ENCODE results near the gene ABL1.

Gene ABL1

DNA sequence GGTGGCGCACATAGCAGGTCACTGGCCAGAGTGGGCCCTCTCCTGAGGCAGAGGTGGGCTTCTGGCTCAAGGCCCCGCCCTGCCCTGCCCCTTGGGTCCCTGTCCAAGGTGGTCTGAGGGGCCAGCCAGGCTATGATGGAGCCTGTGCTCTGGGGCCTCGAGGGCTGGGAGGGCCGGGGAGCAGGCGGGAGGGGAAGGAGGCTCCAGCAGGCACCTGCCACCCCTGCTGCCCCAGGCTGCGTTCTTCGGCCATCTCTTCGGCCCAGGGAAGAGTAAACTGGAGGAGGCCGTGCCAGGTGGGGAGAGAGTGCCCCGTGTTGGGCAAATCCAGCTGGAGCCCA, 89.4 kb downstream of the ABL1 start:
- Histone ChIP-seq H3K9me3 (ENCODE audit: insufficient read depth, low read depth, low read length) (no peaks in the 10 kb centered on the region), H3K4me1 (ENCODE audit: insufficient read depth, low read length, poor library complexity, severe bottlenecking) (no peaks in the 10 kb centered on the region), H3K79me2 (ENCODE audit: insufficient read depth, low read length) (no peaks in the 10 kb centered on the region), H3K27me3 (ENCODE audit: insufficient read depth, low read length, poor library complexity, severe bottlenecking) (no peaks in the 10 kb centered on the region), H4K20me1 (ENCODE audit: insufficient read depth, low read length, poor library complexity, severe bottlenecking) (no peaks in the 10 kb centered on the region), H3K9me2 (replicated peaks; ENCODE audit: low read depth, low read length) (no peaks in the 10 kb centered on the region), H3K4me3 (ENCODE audit: low read length, poor library complexity, severe bottlenecking) (no peak overlapping the region), H3K4me2 (ENCODE audit: low read depth, low read length, poor library complexity, severe bottlenecking) (no peak overlapping the region), H3F3A (ENCODE audit: low read depth) (no peaks in the 10 kb centered on the region), H2AFZ (ENCODE audit: low read length) (no peak overlapping the region), H3K36me3 (ENCODE audit: insufficient read depth, low read length) (no peaks in the 10 kb centered on the region), H3K9ac (ENCODE audit: low read depth, low read length, poor library complexity, severe bottlenecking) (no peak overlapping the region)
- TF ChIP-seq EZH2phosphoT487 (IDR thresholded peaks at IDR 0.05; ENCODE audit: borderline replicate concordance), result no peak
- TF ChIP-seq, protein P1, sequence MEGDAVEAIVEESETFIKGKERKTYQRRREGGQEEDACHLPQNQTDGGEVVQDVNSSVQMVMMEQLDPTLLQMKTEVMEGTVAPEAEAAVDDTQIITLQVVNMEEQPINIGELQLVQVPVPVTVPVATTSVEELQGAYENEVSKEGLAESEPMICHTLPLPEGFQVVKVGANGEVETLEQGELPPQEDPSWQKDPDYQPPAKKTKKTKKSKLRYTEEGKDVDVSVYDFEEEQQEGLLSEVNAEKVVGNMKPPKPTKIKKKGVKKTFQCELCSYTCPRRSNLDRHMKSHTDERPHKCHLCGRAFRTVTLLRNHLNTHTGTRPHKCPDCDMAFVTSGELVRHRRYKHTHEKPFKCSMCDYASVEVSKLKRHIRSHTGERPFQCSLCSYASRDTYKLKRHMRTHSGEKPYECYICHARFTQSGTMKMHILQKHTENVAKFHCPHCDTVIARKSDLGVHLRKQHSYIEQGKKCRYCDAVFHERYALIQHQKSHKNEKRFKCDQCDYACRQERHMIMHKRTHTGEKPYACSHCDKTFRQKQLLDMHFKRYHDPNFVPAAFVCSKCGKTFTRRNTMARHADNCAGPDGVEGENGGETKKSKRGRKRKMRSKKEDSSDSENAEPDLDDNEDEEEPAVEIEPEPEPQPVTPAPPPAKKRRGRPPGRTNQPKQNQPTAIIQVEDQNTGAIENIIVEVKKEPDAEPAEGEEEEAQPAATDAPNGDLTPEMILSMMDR (conservative IDR thresholded peaks at IDR 0.05; ENCODE audit: low read length), result no peak

DNA sequence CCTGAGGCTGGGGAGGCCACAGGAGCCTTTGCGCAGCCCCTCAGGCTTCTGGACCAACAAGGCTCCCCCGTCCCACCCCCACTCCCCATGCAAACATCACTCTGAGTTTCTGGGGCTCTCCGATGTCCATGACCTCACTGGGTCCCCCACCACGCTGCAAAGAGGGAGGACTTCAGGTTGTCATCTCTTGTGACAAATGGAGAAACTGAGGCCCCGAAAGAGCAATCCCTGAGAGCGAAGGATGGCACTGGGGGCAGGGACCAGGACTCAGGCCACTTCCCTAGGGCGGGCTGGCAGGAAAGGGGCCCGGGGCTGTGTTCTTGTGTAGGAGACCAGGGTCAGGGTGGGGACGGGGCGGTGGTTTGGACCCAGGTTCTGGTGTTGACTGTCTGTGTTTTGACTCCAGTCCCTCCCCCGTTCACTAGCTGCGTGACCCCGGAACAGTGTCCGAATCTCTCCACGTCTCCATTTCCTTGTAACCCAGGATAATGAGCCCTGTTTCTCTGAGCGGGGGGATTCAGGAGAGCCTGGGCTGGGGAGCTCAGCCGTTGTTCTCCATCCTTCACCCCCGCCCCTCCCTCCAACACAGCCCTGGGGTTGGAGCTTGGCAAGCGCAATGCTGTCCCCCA, 90.1 kb downstream of the ABL1 start:
- no peaks in the 10 kb centered on the region for H3K79me2 ChIP-seq (ENCODE audit: insufficient read depth, low read length)
- H3K9me2 ChIP-seq (replicated peaks; ENCODE audit: low read depth, low read length), result no peaks in the 10 kb centered on the region
- no peaks in the 10 kb centered on the region for H3K9me3 ChIP-seq (ENCODE audit: insufficient read depth, low read depth, low read length)
- no peak overlapping the region for H3K4me3 ChIP-seq (ENCODE audit: low read length, poor library complexity, severe bottlenecking)
- TF ChIP-seq, protein P1 (conservative IDR thresholded peaks at IDR 0.05; ENCODE audit: low read length), result no peak
- TF ChIP-seq EZH2phosphoT487 (IDR thresholded peaks at IDR 0.05; ENCODE audit: borderline replicate concordance), result no peak
- no peaks in the 10 kb centered on the region for H3F3A ChIP-seq (ENCODE audit: low read depth)
- no peaks in the 10 kb centered on the region for H3K36me3 ChIP-seq (ENCODE audit: insufficient read depth, low read length)
- H4K20me1 ChIP-seq (ENCODE audit: insufficient read depth, low read length, poor library complexity, severe bottlenecking), result no peaks in the 10 kb centered on the region
- no peak overlapping the region for H2AFZ ChIP-seq (ENCODE audit: low read length)
- H3K9ac ChIP-seq (ENCODE audit: low read depth, low read length, poor library complexity, severe bottlenecking), result no peak overlapping the region
- H3K4me1 ChIP-seq (ENCODE audit: insufficient read depth, low read length, poor library complexity, severe bottlenecking), result no peaks in the 10 kb centered on the region
- no peak overlapping the region for H3K4me2 ChIP-seq (ENCODE audit: low read depth, low read length, poor library complexity, severe bottlenecking)
- no peaks in the 10 kb centered on the region for H3K27me3 ChIP-seq (ENCODE audit: insufficient read depth, low read length, poor library complexity, severe bottlenecking)

DNA sequence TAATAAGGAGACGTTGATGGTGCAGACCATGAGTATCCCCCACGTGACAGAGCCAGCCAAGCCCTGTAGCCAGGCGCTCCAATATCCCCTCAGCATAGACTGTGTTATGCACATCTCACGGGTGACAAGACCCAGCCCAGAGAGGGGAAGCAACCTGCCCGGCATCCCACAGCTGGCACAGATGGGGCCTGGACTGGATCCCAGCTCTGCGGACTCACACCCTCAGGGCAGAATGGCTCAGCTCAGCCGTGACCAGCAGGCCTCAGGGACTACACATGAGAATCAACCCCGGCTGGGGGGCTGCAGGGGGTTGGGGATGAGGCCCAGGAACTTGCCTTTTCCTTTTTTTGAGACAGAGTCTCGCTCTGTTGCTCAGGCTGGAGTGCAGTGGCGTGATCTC, 92.3 kb downstream of the ABL1 start:
- no peaks in the 10 kb centered on the region for H3F3A ChIP-seq (ENCODE audit: low read depth)
- no peaks in the 10 kb centered on the region for H3K36me3 ChIP-seq (ENCODE audit: insufficient read depth, low read length)
- no peaks in the 10 kb centered on the region for H3K27me3 ChIP-seq (ENCODE audit: insufficient read depth, low read length, poor library complexity, severe bottlenecking)
- TF ChIP-seq EZH2phosphoT487 (IDR thresholded peaks at IDR 0.05; ENCODE audit: borderline replicate concordance), result no peak
- TF ChIP-seq, protein P1 (conservative IDR thresholded peaks at IDR 0.05; ENCODE audit: low read length), result no peak
- no peak overlapping the region for H3K4me3 ChIP-seq (ENCODE audit: low read length, poor library complexity, severe bottlenecking)
- no peaks in the 10 kb centered on the region for H4K20me1 ChIP-seq (ENCODE audit: insufficient read depth, low read length, poor library complexity, severe bottlenecking)
- H3K4me2 ChIP-seq (ENCODE audit: low read depth, low read length, poor library complexity, severe bottlenecking), result no peak overlapping the region
- H3K9ac ChIP-seq (ENCODE audit: low read depth, low read length, poor library complexity, severe bottlenecking), result no peak overlapping the region
- H3K4me1 ChIP-seq (ENCODE audit: insufficient read depth, low read length, poor library complexity, severe bottlenecking), result no peaks in the 10 kb centered on the region
- no peaks in the 10 kb centered on the region for H3K9me3 ChIP-seq (ENCODE audit: insufficient read depth, low read depth, low read length)
- H2AFZ ChIP-seq (ENCODE audit: low read length), result no peak overlapping the region
- H3K79me2 ChIP-seq (ENCODE audit: insufficient read depth, low read length), result no peaks in the 10 kb centered on the region
- no peaks in the 10 kb centered on the region for H3K9me2 ChIP-seq (replicated peaks; ENCODE audit: low read depth, low read length)
